HG02943 (cell line): ENCODE data around the gene GFOD1.
A peak's percentile ranks its signal among the peaks of the same experiment; 100 is the strongest.
"Not testable (repeated sequence)": the region's sequence is repeated elsewhere in the genome, so short reads cannot be mapped to it uniquely, and the experiment has no call there.

Experiments
- ATAC-seq: cut with Tn5 transposase; IDR thresholded peaks from one replicate; pipeline ENCODE4 v1.9.1; 2021; ENCODE audit warnings: mild to moderate bottlenecking, low read depth, moderate library complexity; ENCODE audit not compliant: unreplicated experiment

GFOD1 gene

GRCh38 chr6:13339863-13340630 lies 147.4 kb downstream of the GFOD1 start:
- ATAC-seq: no peak

DNA sequence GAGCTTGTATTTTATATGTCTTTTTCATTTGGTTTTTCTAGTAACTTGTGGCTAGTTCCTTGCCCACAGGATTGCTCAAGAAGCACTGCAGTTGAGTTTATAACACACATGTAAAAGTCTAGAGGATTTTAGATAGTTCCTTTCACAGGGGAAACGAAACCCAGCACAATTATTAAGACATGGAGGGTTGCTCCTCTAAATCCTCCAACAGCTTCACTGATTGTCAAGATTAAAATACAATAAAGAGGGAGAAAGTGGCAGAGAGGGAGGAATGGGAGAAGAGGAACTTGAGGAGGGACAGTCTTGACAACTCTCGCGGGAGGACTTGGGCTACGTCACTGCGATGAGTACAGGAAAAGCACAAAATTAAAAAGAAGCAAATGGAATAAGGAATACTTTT lies 149.4 kb downstream of the GFOD1 start:
- ATAC-seq: no peak

GRCh38 chr6:13336553-13336952 lies 150.8 kb downstream of the GFOD1 start:
- no peak for ATAC-seq

- ATAC-seq: no peak
Observed at GRCh38 chr6:13334953-13335352, 152.4 kb downstream of the GFOD1 start.

GRCh38 chr6:13332349-13332706 lies 155.1 kb downstream of the GFOD1 start:
- ATAC-seq: no peak

DNA sequence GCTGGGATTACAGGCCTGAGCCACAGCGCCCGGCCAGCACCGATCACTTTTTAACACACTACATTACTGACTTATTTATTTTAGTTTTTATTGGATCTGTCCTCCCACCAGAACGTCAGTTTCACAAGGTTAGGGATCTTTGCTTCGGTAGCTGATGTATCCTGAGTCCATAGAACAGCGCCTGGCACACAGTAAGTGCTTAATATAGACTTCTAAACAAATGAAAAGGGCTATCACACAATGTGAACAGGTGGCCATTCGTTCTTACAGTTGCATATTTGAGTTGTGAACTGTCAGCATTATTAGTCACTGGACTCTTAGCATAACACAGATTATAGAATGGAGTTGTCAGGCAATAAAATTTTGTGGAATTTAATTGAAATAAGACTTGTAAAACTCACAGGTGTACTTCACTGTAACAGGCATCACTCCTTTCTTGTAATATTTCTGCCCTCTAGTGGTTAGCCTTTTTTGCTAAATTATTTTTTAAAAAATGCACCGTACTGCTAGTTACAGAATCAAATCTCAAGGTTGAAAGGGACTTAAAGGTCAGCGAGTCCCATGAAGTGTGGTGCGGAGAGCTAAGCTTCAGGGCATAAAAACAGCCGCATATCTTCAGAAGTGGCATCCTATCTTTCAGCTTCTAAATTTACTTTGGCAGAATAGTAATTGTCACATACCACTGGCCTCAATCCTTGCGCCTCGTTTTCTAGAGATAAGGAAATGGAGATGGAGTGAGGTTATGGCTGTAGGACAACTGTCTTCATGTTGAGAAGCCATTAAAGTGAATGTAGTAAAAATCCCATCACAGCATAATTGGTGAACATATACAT lies 155.7 kb downstream of the GFOD1 start:
- ATAC-seq: no peak

GRCh38 chr6:13328875-13329183 lies 158.6 kb downstream of the GFOD1 start:
- ATAC-seq: no peak

DNA sequence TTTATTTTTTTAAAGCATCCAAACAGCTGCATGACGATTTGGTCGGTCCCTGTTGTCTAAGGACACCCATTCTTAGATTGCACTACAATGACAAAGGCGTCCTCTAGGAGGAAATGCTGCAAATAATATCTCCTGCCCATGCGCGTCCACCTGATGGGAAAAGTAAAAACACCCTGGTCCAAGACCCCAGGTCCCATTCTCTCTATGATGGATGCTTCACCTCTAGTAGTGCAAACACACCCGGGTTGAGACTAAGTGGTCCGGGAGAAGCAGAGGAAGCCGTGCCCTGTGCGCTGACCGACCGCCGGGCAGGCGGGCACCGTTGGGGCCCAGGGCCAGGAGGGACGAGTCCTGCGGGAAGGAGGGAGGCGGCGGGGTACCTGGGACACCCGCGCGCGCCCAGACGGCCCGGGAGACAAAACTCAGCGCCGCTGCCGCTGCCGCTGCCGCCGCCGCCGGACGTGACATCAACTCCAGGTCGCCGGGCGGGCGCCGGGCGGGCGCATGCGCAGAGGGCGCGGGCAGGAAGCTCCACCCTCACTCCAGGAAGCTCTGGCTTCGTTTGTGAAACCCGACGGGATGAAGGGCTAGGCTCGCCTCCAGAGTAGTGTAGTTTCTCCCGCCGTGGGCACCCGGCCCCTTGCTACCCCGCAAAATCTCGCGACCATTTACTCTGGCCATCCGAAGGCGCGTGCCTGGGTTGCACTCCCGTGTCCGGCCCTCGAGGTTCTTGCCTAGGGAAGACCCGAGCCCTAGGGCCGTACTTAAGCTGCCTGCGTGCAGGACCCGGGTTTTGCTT lies 159.1 kb downstream of the GFOD1 start, which contains the start of gene TBC1D7:
Gene TBC1D7 (minus strand): TSS at position 462 of the 799 bp plus-strand sequence. CDS start 1,639 bp downstream, outside the sequence.
- ATAC-seq: peak; percentile 84

DNA sequence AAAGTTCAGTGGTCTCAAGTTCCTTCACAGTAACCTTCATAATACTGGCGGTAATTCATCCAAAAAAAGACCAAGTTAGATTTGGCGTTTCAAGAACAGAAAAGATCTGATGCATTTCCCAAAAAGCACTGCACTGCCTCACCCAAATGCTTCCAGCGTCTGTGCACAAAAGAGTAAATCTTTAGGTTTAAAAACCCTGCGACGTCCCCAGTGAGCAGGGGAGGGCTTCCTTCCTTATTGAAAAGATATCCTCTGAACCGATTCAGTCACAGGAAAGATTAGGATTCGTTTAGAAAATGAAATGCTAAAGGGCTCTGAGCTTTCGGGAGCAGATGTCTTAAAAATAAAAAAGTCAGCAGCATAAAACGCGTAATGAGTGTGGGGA lies 159.7 kb downstream of the GFOD1 start:
- ATAC-seq: no peak

- ATAC-seq: not testable (repeated sequence)
Observed at GRCh38 chr6:13326031-13326586, 161.3 kb downstream of the GFOD1 start.

DNA sequence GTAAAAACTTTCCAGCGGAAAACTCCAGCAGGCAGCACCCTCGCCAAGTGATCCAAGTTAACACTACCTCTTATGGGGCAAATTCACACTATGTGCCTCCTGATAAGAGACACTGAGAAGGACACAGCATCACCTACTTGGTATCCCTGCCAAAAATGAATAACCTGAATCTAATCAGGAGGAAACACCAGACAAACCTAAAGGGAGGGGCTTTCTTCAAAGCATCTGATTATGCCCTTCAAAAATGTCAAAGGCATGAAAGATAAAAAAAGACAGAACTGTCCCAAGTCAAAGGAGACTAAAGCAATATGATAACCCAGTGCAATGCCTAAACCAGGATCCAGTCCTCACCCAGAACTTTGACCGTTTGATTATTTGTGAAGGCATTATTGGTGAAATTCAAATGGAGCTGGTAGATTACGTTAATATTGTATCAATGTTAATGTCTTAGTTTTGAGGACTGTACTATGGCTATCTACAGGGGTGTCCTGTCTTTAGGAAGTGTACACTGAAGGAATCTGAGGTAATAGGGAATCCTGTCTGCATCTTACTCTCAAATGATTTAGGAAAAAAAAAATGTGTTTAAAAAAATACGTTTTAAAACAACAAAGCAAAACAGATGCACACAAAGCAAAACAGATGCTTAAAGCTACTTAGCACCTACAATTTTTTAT lies 167.4 kb downstream of the GFOD1 start:
- ATAC-seq: no peak

GRCh38 chr6:13318821-13319220 lies 168.6 kb downstream of the GFOD1 start:
- no peak for ATAC-seq

- no peak for ATAC-seq
Observed at GRCh38 chr6:13315896-13316295, 171.5 kb downstream of the GFOD1 start.

GRCh38 chr6:13314806-13315205 lies 172.6 kb downstream of the GFOD1 start:
- no peak for ATAC-seq

DNA sequence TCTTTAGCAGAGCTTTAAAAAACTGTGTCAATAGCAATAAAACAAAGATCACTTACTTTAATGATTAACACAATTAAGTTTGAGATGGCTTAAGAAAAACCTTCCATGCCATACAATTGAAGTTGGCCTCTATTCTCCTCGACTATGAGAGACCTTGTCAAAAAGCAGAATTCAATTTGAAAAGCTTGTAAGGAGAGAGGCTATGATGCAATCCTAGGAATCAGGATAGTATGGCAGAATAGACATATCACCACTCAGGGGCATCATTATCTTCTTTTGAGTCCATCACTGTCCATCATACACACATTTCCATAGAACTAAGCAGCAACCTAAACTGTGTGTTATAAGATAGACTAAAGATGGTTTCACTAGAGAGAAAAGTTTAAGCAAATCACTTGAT lies 176.2 kb downstream of the GFOD1 start:
- no peak for ATAC-seq

GRCh38 chr6:13308332-13308731 lies 179.1 kb downstream of the GFOD1 start:
- ATAC-seq: no peak
